GM23338 (cell line): ENCODE data around the gene PGPEP1. TPM values are rescaled to one million over a fixed set of nuclear protein-coding genes. Genes with fewer than 3 reads are reported as not detected.

ENCODE experiments used
- ATAC-seq: fragments of 200-7000 bp; cut with Tn5 transposase; 3 replicates; pipeline ENCODE4 v1.9.1; 2020
- DNase-seq: peaks from one replicate; pipeline ENCODE4 v3.0.0-alpha.2; 2015; ENCODE audit warnings: low spot score
- H2AFZ ChIP-seq: fragments of 200-600 bp; sonication (generic); 2 replicates; pipeline ENCODE4 v1.8.0; 2016; ENCODE audit warnings: antibody characterized with exemption, mild to moderate bottlenecking, moderate library complexity
- H3F3A ChIP-seq: fragments of 200-600 bp; sonication (generic); replicated peaks from 2 replicates; pipeline ENCODE4 v1.8.0; 2017; ENCODE audit warnings: antibody characterized with exemption, mixed run types, low read depth
- H3K27ac ChIP-seq: fragments of 200-600 bp; sonication (generic); 2 replicates; pipeline ENCODE4 v1.6.1; 2016; ENCODE audit warnings: low read depth
- H3K27me3 ChIP-seq: fragments of 200-600 bp; sonication (generic); 2 replicates; pipeline ENCODE4 v1.8.0; 2016; ENCODE audit warnings: mild to moderate bottlenecking, mixed run types, moderate library complexity; ENCODE audit not compliant: insufficient read depth
- H3K36me3 ChIP-seq: fragments of 200-600 bp; sonication (generic); 2 replicates; pipeline ENCODE4 v1.8.0; 2016; ENCODE audit warnings: mild to moderate bottlenecking; ENCODE audit not compliant: insufficient read depth
- H3K4me1 ChIP-seq: fragments of 200-600 bp; sonication (generic); 2 replicates; pipeline ENCODE4 v1.8.0; 2016; ENCODE audit warnings: mild to moderate bottlenecking, moderate library complexity; ENCODE audit not compliant: insufficient read depth
- H3K4me2 ChIP-seq: fragments of 200-600 bp; sonication (generic); 2 replicates; pipeline ENCODE4 v1.7.1; 2017; ENCODE audit warnings: mixed run types
- H3K4me3 ChIP-seq: fragments of 200-600 bp; sonication (generic); 2 replicates; pipeline ENCODE4 v1.6.1; 2016; ENCODE audit warnings: mixed run types
- H3K79me2 ChIP-seq: fragments of 200-600 bp; sonication (generic); replicated peaks from 2 replicates; pipeline ENCODE4 v1.8.0; 2017; ENCODE audit warnings: mild to moderate bottlenecking; ENCODE audit not compliant: insufficient read depth
- H3K9me2 ChIP-seq: fragments of 200-600 bp; sonication (generic); 2 replicates; pipeline ENCODE4 v1.8.0; 2017; ENCODE audit not compliant: insufficient read depth
- H4K20me1 ChIP-seq: fragments of 200-600 bp; sonication (generic); replicated peaks from 2 replicates; pipeline ENCODE4 v1.8.0; 2017; ENCODE audit warnings: mild to moderate bottlenecking; ENCODE audit not compliant: insufficient read depth
- H3K27ac Mint-ChIP-seq: 2 replicates; pipeline ENCODE4 v1.8.0; 2020; ENCODE audit warnings: inconsistent platforms, mild to moderate bottlenecking, moderate library complexity, mixed read lengths
- H3K27me3 Mint-ChIP-seq: 3 replicates; pipeline ENCODE4 v1.8.0; 2022; ENCODE audit warnings: low read depth, mild to moderate bottlenecking, moderate library complexity, mixed read lengths, inconsistent platforms; ENCODE audit not compliant: insufficient read depth, poor library complexity
- H3K36me3 Mint-ChIP-seq: 3 replicates; pipeline ENCODE4 v1.8.0; 2021; ENCODE audit warnings: low read depth, mild to moderate bottlenecking, inconsistent platforms, moderate library complexity, mixed read lengths
- H3K4me1 Mint-ChIP-seq: 3 replicates; pipeline ENCODE4 v1.8.0; 2020; ENCODE audit warnings: mild to moderate bottlenecking, inconsistent platforms, mixed read lengths
- H3K4me3 Mint-ChIP-seq: 3 replicates; pipeline ENCODE4 v1.8.0; 2021; ENCODE audit warnings: moderate library complexity, mild to moderate bottlenecking, inconsistent platforms, mixed read lengths
- H3K9me3 Mint-ChIP-seq: 3 replicates; pipeline ENCODE4 v1.8.0; 2020; ENCODE audit warnings: moderate library complexity, mild to moderate bottlenecking, inconsistent platforms, mixed read lengths
- CREB1 ChIP-seq: fragments of 250-450 bp; sonication (Bioruptor Pico); IDR thresholded peaks from 2 replicates; pipeline ENCODE4 v1.5.0; 2020; ENCODE audit warnings: low read depth, mild to moderate bottlenecking, moderate library complexity
- EZH2 ChIP-seq: fragments of 200-600 bp; sonication (generic); IDR thresholded peaks from one replicate; pipeline ENCODE4 v1.8.0; 2017; ENCODE audit warnings: antibody characterized with exemption, mild to moderate bottlenecking, low read depth; ENCODE audit not compliant: unreplicated experiment
- POLR2AphosphoS5 ChIP-seq: IDR thresholded peaks from 2 replicates; pipeline ENCODE4 v1.6.1; 2016; ENCODE audit warnings: antibody characterized with exemption, low read depth
- ZNF114 ChIP-seq: fragments of 250-450 bp; sonication (Bioruptor Pico); IDR thresholded peaks from 2 replicates; pipeline ENCODE4 v1.5.0; 2020; ENCODE audit warnings: mild to moderate bottlenecking, moderate library complexity
- microRNA-seq: library from miRNA; unstranded; fragments of <30 nt; microRNA quantifications from one replicate; pipeline ENCODE4, GENCODE V29; 2017
- polyA plus RNA-seq: library from polyadenylated mRNA; unstranded; fragments of >200 nt; fragmentation: Nextera tagmentation; extraction: Ambion mirVana; gene quantifications from 2 replicates; pipeline ENCODE4 v1.2.1, GENCODE V29; 2016
- small RNA-seq: library from RNA; depleted of rRNA; stranded (forward); fragments of <200 nt; gene quantifications from one replicate; pipeline ENCODE3, GENCODE V24; 2014; ENCODE audit warnings: low replicate concordance
- total RNA-seq: library from RNA; depleted of rRNA; stranded (reverse); fragments of >200 nt; shearing (Covaris generic); gene quantifications from 2 replicates; pipeline ENCODE4 v1.2.3, GENCODE V29; 2014; rRNA removed
- TF ChIP-seq, protein P1 (sequence below), 2 experiments: fragments of 200-600 bp in 1 of 2; sonication (generic) in 1 of 2; conservative IDR thresholded peaks; 2 replicates each; pipeline versions ENCODE4 v1.5.1 to v1.6.1; 2016 to 2017; ENCODE audit warnings: antibody characterized with exemption in 2 of 2, low read depth in 2 of 2, mild to moderate bottlenecking in 2 of 2, moderate library complexity in 1 of 2

The PGPEP1 gene
- total and polyA plus RNA-seq, 2 experiments from 2014 or later, result 15.5 to 18.9 TPM

- H3K27ac ChIP-seq, result no peak overlapping the region
- peaks cover 52% of the 10 kb centered on the region for H3K27me3 Mint-ChIP-seq
- H3K79me2 ChIP-seq, result no peaks in the 10 kb centered on the region
- H2AFZ ChIP-seq, result no peak overlapping the region
- DNase-seq, result peak; percentile 43
- no peaks in the 10 kb centered on the region for H3K36me3 ChIP-seq
- H3K27ac Mint-ChIP-seq, result no peak overlapping the region
- peaks cover under 1% of the 10 kb centered on the region; the same call in 1 of the 2 replicates for H4K20me1 ChIP-seq
- no peaks in the 10 kb centered on the region for H3K9me2 ChIP-seq
- TF ChIP-seq EZH2, result peak; percentile 25
- TF ChIP-seq, protein P1, sequence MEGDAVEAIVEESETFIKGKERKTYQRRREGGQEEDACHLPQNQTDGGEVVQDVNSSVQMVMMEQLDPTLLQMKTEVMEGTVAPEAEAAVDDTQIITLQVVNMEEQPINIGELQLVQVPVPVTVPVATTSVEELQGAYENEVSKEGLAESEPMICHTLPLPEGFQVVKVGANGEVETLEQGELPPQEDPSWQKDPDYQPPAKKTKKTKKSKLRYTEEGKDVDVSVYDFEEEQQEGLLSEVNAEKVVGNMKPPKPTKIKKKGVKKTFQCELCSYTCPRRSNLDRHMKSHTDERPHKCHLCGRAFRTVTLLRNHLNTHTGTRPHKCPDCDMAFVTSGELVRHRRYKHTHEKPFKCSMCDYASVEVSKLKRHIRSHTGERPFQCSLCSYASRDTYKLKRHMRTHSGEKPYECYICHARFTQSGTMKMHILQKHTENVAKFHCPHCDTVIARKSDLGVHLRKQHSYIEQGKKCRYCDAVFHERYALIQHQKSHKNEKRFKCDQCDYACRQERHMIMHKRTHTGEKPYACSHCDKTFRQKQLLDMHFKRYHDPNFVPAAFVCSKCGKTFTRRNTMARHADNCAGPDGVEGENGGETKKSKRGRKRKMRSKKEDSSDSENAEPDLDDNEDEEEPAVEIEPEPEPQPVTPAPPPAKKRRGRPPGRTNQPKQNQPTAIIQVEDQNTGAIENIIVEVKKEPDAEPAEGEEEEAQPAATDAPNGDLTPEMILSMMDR (conservative IDR thresholded peaks at IDR 0.05; ENCODE audit: low read depth in 2 of 2), result no peak
- H3F3A ChIP-seq, result peaks cover 24% of the 10 kb centered on the region
- H3K4me3 Mint-ChIP-seq, result peak overlapping the region; percentile 68
- peaks cover 9% of the 10 kb centered on the region for H3K4me1 ChIP-seq
- no peak; the same call in 2 of the 3 replicates for ATAC-seq
- no peaks in the 10 kb centered on the region for H3K36me3 Mint-ChIP-seq
- H3K4me2 ChIP-seq, result peak overlapping the region; percentile 97
- H3K4me1 Mint-ChIP-seq, result peaks cover 39% of the 10 kb centered on the region
- peaks cover 39% of the 10 kb centered on the region for H3K27me3 ChIP-seq
- H3K4me3 ChIP-seq, result peak overlapping the region; percentile 73
- no peaks in the 10 kb centered on the region for H3K9me3 Mint-ChIP-seq
Observed at GRCh38 chr19:18418483-18419194, 78.2 kb downstream of the PGPEP1 start.

GRCh38 chr19:18419195-18419698, 78.8 kb downstream of the PGPEP1 start, which contains the start of gene SSBP4:
TSS of gene SSBP4 (plus strand) at chr19:18419398. CDS start at chr19:18419649, 251 bp downstream.
- Mint-ChIP-seq H3K36me3 (no peaks in the 10 kb centered on the region), H3K9me3 (no peaks in the 10 kb centered on the region), H3K27ac (no peak within 1 kb of the TSS), H3K4me3 (peak within 1 kb of the TSS; percentile 77), H3K4me1 (peaks cover 42% of the 10 kb centered on the region), H3K27me3 (peaks cover 52% of the 10 kb centered on the region)
- Histone ChIP-seq H3K27ac (no peak within 1 kb of the TSS), H3K4me3 (peak within 1 kb of the TSS; percentile 73), H3K79me2 (no peaks in the 10 kb centered on the region), H2AFZ (no peak within 1 kb of the TSS), H3K27me3 (peaks cover 39% of the 10 kb centered on the region), H3K36me3 (no peaks in the 10 kb centered on the region), H3K4me2 (peak within 1 kb of the TSS; percentile 97), H4K20me1 (peaks cover 6% of the 10 kb centered on the region; the same call in 1 of the 2 replicates), H3K9me2 (no peaks in the 10 kb centered on the region), H3K4me1 (peaks cover 15% of the 10 kb centered on the region), H3F3A (peaks cover 24% of the 10 kb centered on the region)
- DNase-seq (peak; percentile 88), ATAC-seq (peak; percentile 3)
- TF ChIP-seq ZNF114 (CRISPR knock-in tag) (0 out of 2 replicates have a peak, but pooled peaks have one; percentile 41), CREB1 (peak; percentile 56), POLR2AphosphoS5 (no peak)
- TF ChIP-seq, protein P1 (conservative IDR thresholded peaks at IDR 0.05; ENCODE audit: low read depth in 2 of 2), result peak in 1 of 2 experiments; percentile 39; a peak in 2 of 4 replicates

Small RNA genes lying within 50 kb of the gene (microRNA-seq; reads per million reads assigned to microRNA genes)
- not detected for gene MIR3189

Small RNA genes lying within 50 kb of the gene (small RNA-seq; reads per million reads assigned to genes)
- gene MIR3189, result not detected
- not detected for gene RN7SL513P

Other genes with a start within 250 kb of the PGPEP1 start
- gene MAST3, start 242.8 kb upstream of the PGPEP1 start, total RNA-seq, result 8.8 and 9.9 TPM in 2 replicates
- gene MAST3, start 242.8 kb upstream of the PGPEP1 start, polyA plus RNA-seq, result 5.6 and 6.3 TPM in 2 replicates
- 37.1 and 66.6 TPM in 2 replicates for gene PIK3R2, start 187.4 kb upstream of the PGPEP1 start, total RNA-seq
- gene PIK3R2, start 187.4 kb upstream of the PGPEP1 start, polyA plus RNA-seq, result 8.5 and 9.8 TPM in 2 replicates
- gene IFI30, start 166.8 kb upstream of the PGPEP1 start, total RNA-seq, result 17.1 and 27.4 TPM in 2 replicates
- 31.9 and 34.4 TPM in 2 replicates for gene IFI30, start 166.8 kb upstream of the PGPEP1 start, polyA plus RNA-seq
- gene MPV17L2, start 147.4 kb upstream of the PGPEP1 start, total RNA-seq, result 41.9 and 81.3 TPM in 2 replicates
- gene MPV17L2, start 147.4 kb upstream of the PGPEP1 start, polyA plus RNA-seq, result 38.7 and 40.2 TPM in 2 replicates
- gene RAB3A, start 136.6 kb upstream of the PGPEP1 start, total RNA-seq, result 9.7 and 11.6 TPM in 2 replicates
- 20.3 and 24.1 TPM in 2 replicates for gene RAB3A, start 136.6 kb upstream of the PGPEP1 start, polyA plus RNA-seq
- gene PDE4C, start 114.2 kb upstream of the PGPEP1 start, total RNA-seq, result 3.6 and 7.1 TPM in 2 replicates
- gene PDE4C, start 114.2 kb upstream of the PGPEP1 start, polyA plus RNA-seq, result 1.6 and 2.5 TPM in 2 replicates
- gene IQCN, start 66.1 kb upstream of the PGPEP1 start, total RNA-seq, result 0.35 and 0.89 TPM in 2 replicates
- 0.10 TPM in 1 of 2 replicates, not detected in the other for gene IQCN, start 66.1 kb upstream of the PGPEP1 start, polyA plus RNA-seq
- gene JUND, start 59.0 kb upstream of the PGPEP1 start, total RNA-seq, result 154 and 181 TPM in 2 replicates
- gene JUND, start 59.0 kb upstream of the PGPEP1 start, polyA plus RNA-seq, result 40.0 and 52.5 TPM in 2 replicates
- 511 and 591 TPM in 2 replicates for gene LSM4, start 17.5 kb upstream of the PGPEP1 start, total RNA-seq
- gene LSM4, start 17.5 kb upstream of the PGPEP1 start, polyA plus RNA-seq, result 637 and 641 TPM in 2 replicates
- 15.7 and 19.8 TPM in 2 replicates for gene GDF15, start 45.6 kb downstream of the PGPEP1 start, total RNA-seq
- gene GDF15, start 45.6 kb downstream of the PGPEP1 start, polyA plus RNA-seq, result 12.6 and 18.3 TPM in 2 replicates
- 0.17 TPM in 1 of 2 replicates, not detected in the other for gene LRRC25, start 57.0 kb downstream of the PGPEP1 start, total RNA-seq
- 0.14 and 0.24 TPM in 2 replicates for gene LRRC25, start 57.0 kb downstream of the PGPEP1 start, polyA plus RNA-seq
- 42.8 and 44.4 TPM in 2 replicates for gene SSBP4, start 78.8 kb downstream of the PGPEP1 start, total RNA-seq
- 47.9 and 52.0 TPM in 2 replicates for gene SSBP4, start 78.8 kb downstream of the PGPEP1 start, polyA plus RNA-seq
- 199 and 208 TPM in 2 replicates for gene ISYNA1, start 97.5 kb downstream of the PGPEP1 start, total RNA-seq
- gene ISYNA1, start 97.5 kb downstream of the PGPEP1 start, polyA plus RNA-seq, result 191 and 217 TPM in 2 replicates
- 16.2 and 20.1 TPM in 2 replicates for gene ELL, start 181.5 kb downstream of the PGPEP1 start, total RNA-seq
- gene ELL, start 181.5 kb downstream of the PGPEP1 start, polyA plus RNA-seq, result 9.1 and 11.3 TPM in 2 replicates
- gene FKBP8, start 203.0 kb downstream of the PGPEP1 start, total RNA-seq, result 291 and 367 TPM in 2 replicates
- 158 and 164 TPM in 2 replicates for gene FKBP8, start 203.0 kb downstream of the PGPEP1 start, polyA plus RNA-seq
- 162 and 164 TPM in 2 replicates for gene KXD1, start 217.3 kb downstream of the PGPEP1 start, total RNA-seq
- 108 and 111 TPM in 2 replicates for gene KXD1, start 217.3 kb downstream of the PGPEP1 start, polyA plus RNA-seq
- gene UBA52, start 231.3 kb downstream of the PGPEP1 start, total RNA-seq, result 627 and 649 TPM in 2 replicates
- gene UBA52, start 231.3 kb downstream of the PGPEP1 start, polyA plus RNA-seq, result 1,301 and 1,361 TPM in 2 replicates
- 121 and 124 TPM in 2 replicates for gene REX1BD, start 248.2 kb downstream of the PGPEP1 start, total RNA-seq
- 135 and 138 TPM in 2 replicates for gene REX1BD, start 248.2 kb downstream of the PGPEP1 start, polyA plus RNA-seq